GM18498 (cell line): ENCODE results near the gene CNTN4.

Experiments used
- ATAC-seq: cut with Tn5 transposase; IDR thresholded peaks from one replicate; pipeline ENCODE4 v1.9.1; 2021; ENCODE audit warnings: mild to moderate bottlenecking, moderate library complexity; ENCODE audit not compliant: unreplicated experiment

Gene CNTN4

GRCh38 chr3:3013317-3014052 lies 914.8 kb downstream of the CNTN4 start:
- no peak for ATAC-seq

- peak; percentile 64 for ATAC-seq
Measured at GRCh38 chr3:3015185-3016089, 916.8 kb downstream of the CNTN4 start.

- ATAC-seq, result no peak
Measured at GRCh38 chr3:3016226-3016625, 917.6 kb downstream of the CNTN4 start.

- no peak for ATAC-seq
Measured at GRCh38 chr3:3020209-3020608, 921.5 kb downstream of the CNTN4 start.

GRCh38 chr3:3023111-3023745 lies 924.6 kb downstream of the CNTN4 start:
- no peak for ATAC-seq

GRCh38 chr3:3027976-3028567 lies 929.4 kb downstream of the CNTN4 start:
- ATAC-seq, result peak; percentile 94

- ATAC-seq, result no peak
Measured at GRCh38 chr3:3031326-3031725, 932.7 kb downstream of the CNTN4 start.

- no peak for ATAC-seq
Measured at GRCh38 chr3:3037156-3037555, 938.5 kb downstream of the CNTN4 start.

GRCh38 chr3:3038201-3038991 lies 939.7 kb downstream of the CNTN4 start:
- no peak for ATAC-seq

GRCh38 chr3:3053974-3054373 lies 955.3 kb downstream of the CNTN4 start:
- ATAC-seq, result no peak

GRCh38 chr3:3059645-3060044 lies 961.0 kb downstream of the CNTN4 start:
- ATAC-seq, result no peak

- no peak for ATAC-seq
Measured at GRCh38 chr3:3064297-3064696, 965.6 kb downstream of the CNTN4 start.

- peak; percentile 13 for ATAC-seq
Measured at GRCh38 chr3:3065876-3066275, 967.2 kb downstream of the CNTN4 start.

- peak; percentile 77 for ATAC-seq
Measured at GRCh38 chr3:3066378-3066777, 967.7 kb downstream of the CNTN4 start.

GRCh38 chr3:3066910-3067309 lies 968.2 kb downstream of the CNTN4 start:
- no peak for ATAC-seq

GRCh38 chr3:3068358-3068881 lies 969.8 kb downstream of the CNTN4 start:
- ATAC-seq, result no peak

GRCh38 chr3:3069723-3070122 lies 971.1 kb downstream of the CNTN4 start:
- no peak for ATAC-seq

GRCh38 chr3:3071136-3071535 lies 972.5 kb downstream of the CNTN4 start:
- no peak for ATAC-seq

GRCh38 chr3:3074551-3075257 lies 976.0 kb downstream of the CNTN4 start:
- no peak for ATAC-seq

- no peak for ATAC-seq
Measured at GRCh38 chr3:3080309-3080708, 981.6 kb downstream of the CNTN4 start.
